Stromal cell of bone marrow (primary cell): ENCODE measurements around the gene ITIH1.
"Not testable (repeated sequence)": the region's sequence is repeated elsewhere in the genome, so short reads cannot be mapped to it uniquely, and the experiment has no call there.

Source experiments
- DNase-seq: peaks from one replicate; pipeline ENCODE4 v3.0.0-alpha.2; 2012; ENCODE audit warnings: low read depth

The ITIH1 gene

DNA sequence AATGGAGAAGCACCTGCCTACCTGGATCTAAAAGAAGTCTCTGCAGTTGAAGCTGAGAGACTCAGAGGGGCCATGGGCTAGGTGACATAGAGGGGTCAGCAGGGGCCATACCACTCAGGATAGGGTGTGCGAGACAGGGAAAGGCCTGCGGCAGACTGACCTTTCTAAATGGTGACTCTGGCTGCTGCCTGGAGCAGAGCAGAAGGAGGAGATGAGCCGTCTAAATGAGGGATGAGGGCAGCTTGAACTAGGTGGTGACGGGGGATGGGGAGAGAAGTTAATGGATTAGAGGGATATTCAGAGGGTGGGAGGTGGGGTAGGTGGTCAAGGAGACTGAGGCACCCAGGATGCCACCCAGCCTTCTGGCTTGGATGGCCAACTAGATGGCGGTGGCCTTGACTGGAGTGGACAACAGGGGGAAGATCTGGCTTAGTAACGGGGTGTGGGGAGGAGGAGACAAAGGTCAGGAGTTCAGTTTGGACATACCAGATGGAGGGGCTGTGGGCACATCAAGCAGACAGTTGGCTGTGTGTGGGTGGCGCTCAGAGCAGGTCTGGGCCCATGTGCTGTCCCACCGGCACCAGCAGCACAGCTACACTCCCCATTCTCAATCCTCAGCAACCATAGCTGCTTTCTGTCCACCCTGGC, 3.2 kb upstream of the ITIH1 start:
- no peak for DNase-seq

DNA sequence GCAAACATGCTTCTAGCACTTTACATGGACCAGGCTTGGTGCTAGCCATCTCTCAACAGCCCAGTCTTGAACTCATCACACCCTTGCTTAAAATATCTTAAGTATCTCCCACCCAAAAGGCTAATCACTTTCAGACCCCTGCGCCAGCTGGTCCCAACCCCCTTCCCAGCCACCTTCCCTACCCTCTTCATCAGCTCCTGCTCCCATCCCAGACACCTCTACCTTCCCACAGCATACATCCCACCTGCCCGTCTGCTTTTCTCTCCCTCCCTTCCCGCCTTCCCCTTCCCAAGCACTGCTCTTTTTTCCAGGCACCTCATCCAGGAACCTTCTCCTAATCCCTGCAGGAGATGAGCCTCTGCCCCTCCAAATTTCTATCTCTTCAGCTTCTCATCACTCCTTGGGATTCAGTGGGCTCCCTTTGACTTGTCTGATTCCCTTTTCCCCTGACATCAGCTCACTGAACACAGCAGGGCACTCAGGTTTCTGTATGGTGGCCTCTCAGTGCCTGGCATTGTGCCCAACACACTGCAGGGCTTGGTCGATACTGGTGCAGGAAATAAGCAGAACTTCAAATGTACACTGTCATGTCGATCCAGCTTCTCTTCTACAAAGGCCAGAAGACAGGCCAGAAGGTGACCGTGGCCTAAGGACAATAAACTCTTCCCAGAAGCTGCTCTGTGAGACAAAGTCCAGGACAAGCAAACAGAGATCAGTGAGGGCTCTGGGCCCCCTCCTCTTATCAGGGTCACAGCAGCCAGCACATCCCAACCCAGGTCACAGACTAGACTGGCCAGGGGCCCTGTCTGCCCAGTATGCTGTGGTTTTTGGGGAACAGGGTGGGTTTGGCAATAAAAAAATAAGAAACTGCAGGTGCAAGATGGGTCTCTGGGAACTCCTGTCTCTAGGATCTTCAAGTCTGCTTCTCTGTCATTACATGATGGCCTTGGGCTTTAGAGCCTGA, 2.2 kb upstream of the ITIH1 start:
- DNase-seq = no peak

- no peak for DNase-seq
Observed at GRCh38 chr3:52775877-52776276, 1.5 kb upstream of the ITIH1 start.

- DNase-seq = not testable (repeated sequence)
Observed at GRCh38 chr3:52776486-52776885, 913 bp upstream of the ITIH1 start.

DNA sequence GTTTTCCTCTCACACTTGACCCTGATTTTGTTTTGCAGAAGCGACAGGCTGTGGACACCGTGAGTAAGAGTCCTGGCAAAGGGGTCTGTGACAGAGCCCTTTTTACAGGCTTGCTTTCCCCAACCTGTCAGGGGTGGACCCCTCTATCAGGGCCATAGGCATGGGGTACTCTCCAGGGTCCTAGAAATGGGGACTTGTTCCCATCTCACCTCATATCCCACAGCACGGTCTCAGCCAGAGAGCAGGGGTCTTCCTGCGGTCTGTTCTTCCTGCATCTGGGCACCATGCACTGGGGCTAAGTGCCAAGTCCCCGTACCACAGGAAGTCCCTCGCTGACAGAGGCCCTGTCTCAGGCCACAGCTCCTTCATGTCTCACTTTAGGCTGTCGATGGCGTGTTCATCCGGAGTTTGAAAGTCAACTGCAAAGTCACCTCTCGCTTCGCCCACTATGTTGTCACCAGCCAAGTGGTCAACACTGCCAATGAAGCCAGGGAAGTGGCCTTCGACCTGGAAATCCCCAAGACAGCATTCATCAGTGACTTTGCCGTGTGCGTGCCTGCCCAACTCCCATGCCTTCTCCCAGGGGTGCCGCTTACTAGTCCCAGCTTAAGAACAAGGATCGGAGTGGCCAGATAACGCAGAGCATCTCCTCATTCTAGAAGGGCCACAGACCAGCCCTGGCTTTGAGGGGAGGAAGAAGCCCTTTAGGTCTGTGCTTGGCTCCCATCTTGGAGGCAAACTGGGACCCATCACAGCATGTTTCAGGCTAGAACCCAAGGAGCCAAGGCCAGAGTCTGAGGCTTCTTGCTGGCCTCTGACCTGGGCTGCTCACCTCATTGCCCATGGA, 783 bp downstream of the ITIH1 start:
- DNase-seq = no peak

- DNase-seq = no peak
Observed at GRCh38 chr3:52779011-52779836, 1.8 kb downstream of the ITIH1 start.

- DNase-seq = no peak
Observed at GRCh38 chr3:52779837-52780585, 2.6 kb downstream of the ITIH1 start.

DNA sequence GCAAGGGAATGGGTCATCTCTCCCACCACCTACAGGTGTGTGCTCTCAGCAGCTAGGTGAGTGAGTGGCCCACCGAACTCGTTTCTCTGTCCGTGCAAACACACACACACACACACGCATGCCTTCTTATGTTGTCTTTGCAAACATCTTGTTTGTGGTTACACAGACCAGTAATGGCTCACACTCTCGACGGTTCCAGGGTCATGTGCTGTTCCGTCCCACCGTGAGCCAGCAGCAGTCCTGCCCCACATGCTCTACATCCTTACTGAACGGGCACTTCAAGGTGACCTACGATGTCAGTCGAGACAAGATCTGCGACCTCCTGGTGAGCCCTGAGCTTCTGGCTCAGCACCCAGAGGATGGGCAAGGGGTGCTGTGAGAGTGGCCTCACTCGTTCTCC, 4.3 kb downstream of the ITIH1 start:
- DNase-seq = no peak

- DNase-seq = no peak
Observed at GRCh38 chr3:52782412-52783210, 5.2 kb downstream of the ITIH1 start.

GRCh38 chr3:52783211-52783555, 5.8 kb downstream of the ITIH1 start:
- DNase-seq = no peak

- DNase-seq = no peak
Observed at GRCh38 chr3:52784021-52784621, 6.7 kb downstream of the ITIH1 start.

DNA sequence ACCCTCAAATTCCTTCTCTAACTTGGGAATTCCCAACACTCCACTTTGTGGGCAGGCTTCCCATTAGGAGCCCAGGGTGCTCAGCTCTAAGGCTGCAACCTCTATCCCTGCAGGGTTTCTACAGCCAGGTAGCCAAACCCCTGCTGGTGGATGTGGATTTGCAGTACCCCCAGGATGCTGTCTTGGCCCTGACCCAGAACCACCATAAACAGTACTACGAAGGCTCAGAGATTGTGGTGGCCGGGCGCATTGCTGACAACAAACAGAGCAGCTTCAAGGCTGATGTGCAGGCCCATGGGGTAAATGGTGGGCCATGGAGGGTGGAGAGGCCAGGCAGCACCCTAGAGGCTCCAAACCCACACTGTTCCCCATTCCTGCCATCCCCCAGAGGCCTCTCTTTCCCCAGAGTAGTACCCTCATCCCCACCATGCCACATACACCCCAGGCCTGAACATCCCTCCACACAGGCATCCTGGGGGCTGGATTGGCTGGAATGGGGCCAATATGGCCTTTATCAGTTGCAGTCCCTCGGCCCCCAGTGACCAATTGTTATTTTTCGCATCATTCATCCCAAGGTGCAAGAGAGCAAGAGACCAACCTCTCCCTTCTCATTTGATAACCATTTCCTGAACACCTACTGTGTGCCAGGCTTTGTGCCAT, 7.7 kb downstream of the ITIH1 start:
- no peak for DNase-seq

- no peak for DNase-seq
Observed at GRCh38 chr3:52786330-52787215, 9.2 kb downstream of the ITIH1 start.

- DNase-seq = no peak
Observed at GRCh38 chr3:52787246-52787645, 9.8 kb downstream of the ITIH1 start.

- DNase-seq = no peak
Observed at GRCh38 chr3:52787672-52788625, 10.6 kb downstream of the ITIH1 start.

DNA sequence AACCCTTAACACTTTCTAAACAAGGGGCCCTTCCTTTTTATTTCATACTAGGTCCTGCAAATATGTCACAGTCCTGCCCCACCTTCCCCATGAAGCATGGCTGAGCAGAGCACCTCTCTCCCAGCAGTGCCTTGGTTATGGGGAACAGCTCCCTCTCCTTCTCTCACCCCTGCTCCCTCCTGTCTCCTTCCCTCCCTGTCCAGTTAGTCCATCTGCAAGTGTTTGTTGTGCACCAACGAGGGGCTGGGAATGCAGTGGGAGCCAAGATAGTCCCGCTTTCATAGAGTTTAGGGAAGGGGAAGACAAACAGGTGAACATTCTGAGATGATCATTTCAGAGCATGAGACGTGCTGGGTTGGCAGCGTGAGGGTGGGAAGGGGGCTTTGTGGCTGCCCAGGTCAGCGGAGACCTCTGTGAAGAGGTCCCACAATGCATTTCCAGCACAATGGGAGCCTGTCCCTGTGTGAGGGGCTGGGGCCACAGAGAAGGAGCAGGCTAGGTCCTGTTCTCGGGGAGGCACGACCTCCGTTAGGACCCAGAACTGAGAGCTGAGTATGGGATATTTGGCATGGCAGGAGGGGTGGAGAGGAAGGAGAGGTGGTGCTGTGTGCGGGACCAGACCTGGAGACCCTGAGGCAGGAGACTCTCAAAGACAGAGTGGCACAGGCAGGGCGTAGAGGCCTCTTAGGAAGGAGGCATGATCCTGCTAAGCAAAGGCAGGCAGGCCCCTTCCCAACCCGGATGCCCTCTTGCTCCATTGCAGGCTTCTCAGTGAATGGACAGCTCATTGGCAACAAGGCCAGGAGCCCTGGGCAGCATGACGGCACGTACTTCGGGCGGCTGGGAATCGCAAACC, 11.7 kb downstream of the ITIH1 start:
- DNase-seq = no peak
